Testis (tissue), 2 donors: ENCODE measurements around the gene CDKN2D.

Source experiments
- CTCF ChIP-seq, 3 experiments: fragments of 450-650 bp in 2 of 3; fragments of 200-600 bp in 1 of 3; sonication (generic) in 1 of 3; IDR thresholded peaks; one replicate each; pipeline ENCODE4 v1.5.1; 2016 to 2019; ENCODE audit warnings: antibody characterized with exemption in 3 of 3, mild to moderate bottlenecking in 2 of 3, moderate library complexity in 1 of 3
- POLR2A ChIP-seq: fragments of 450-650 bp; IDR thresholded peaks from one replicate; pipeline ENCODE4 v1.6.1; 2017; ENCODE audit warnings: antibody characterized with exemption, mild to moderate bottlenecking, moderate library complexity

GRCh38 chr19:10612499-10613119 is 43.8 kb upstream of the CDKN2D start:
- TF ChIP-seq CTCF (IDR thresholded peaks at IDR 0.05) = no peak
- TF ChIP-seq POLR2A = no peak
